DND-41 (cell line): ENCODE results near the gene TESK1.

Experiments used
- ATAC-seq: fragments of 200-7000 bp; cut with Tn5 transposase; 3 replicates; pipeline ENCODE4 v1.9.1; 2021; ENCODE audit warnings: low read depth; ENCODE audit not compliant: insufficient read depth
- DNase-seq: peaks from one replicate; pipeline ENCODE4 v3.0.0-alpha.2; 2020
- H2AFZ ChIP-seq: 2 replicates; pipeline ENCODE4 v1.6.0; 2012; ENCODE audit warnings: low read depth, low read length
- H3K27ac ChIP-seq: 2 replicates; pipeline ENCODE4 v1.5.1; 2012; ENCODE audit warnings: low read length, inconsistent platforms
- H3K27me3 ChIP-seq: fragments of 200-600 bp; sonication (generic); 2 replicates; pipeline ENCODE4 v1.6.0; 2012; ENCODE audit warnings: low read length, mild to moderate bottlenecking, inconsistent platforms; ENCODE audit not compliant: insufficient read depth, poor library complexity
- H3K36me3 ChIP-seq: 2 replicates; pipeline ENCODE4 v1.5.1; 2012; ENCODE audit warnings: low read length, inconsistent platforms; ENCODE audit not compliant: insufficient read depth
- H3K4me1 ChIP-seq: 2 replicates; pipeline ENCODE4 v1.5.1; 2012; ENCODE audit warnings: mild to moderate bottlenecking, low read length; ENCODE audit not compliant: insufficient read depth
- H3K4me2 ChIP-seq: 2 replicates; pipeline ENCODE4 v1.6.0; 2012; ENCODE audit warnings: mild to moderate bottlenecking, moderate library complexity, low read length, inconsistent platforms; ENCODE audit not compliant: insufficient read depth
- H3K4me3 ChIP-seq, 2 experiments: fragments of 200-600 bp in 1 of 2; shearing (Covaris generic) in 1 of 2; 2 replicates each; pipeline ENCODE4 v1.5.1; 2012 to 2016; ENCODE audit warnings: inconsistent platforms in 2 of 2, low read length in 2 of 2, mild to moderate bottlenecking in 2 of 2, low read depth in 1 of 2, moderate library complexity in 1 of 2
- H3K79me2 ChIP-seq: 2 replicates; pipeline ENCODE4 v1.6.0; 2012; ENCODE audit warnings: low read length, inconsistent platforms; ENCODE audit not compliant: insufficient read depth
- H3K9ac ChIP-seq: 2 replicates; pipeline ENCODE4 v1.6.0; 2012; ENCODE audit warnings: low read depth, mild to moderate bottlenecking, inconsistent platforms, low read length, moderate library complexity
- H3K9me3 ChIP-seq: 2 replicates; pipeline ENCODE4 v1.5.1; 2012; ENCODE audit warnings: low read length, moderate library complexity, mild to moderate bottlenecking, inconsistent platforms; ENCODE audit not compliant: insufficient read depth, severe bottlenecking
- H4K20me1 ChIP-seq: 2 replicates; pipeline ENCODE4 v1.6.0; 2012; ENCODE audit warnings: low read length; ENCODE audit not compliant: insufficient read depth
- EZH2 ChIP-seq: IDR thresholded peaks from 3 replicates; pipeline ENCODE4 v1.6.1; 2012; ENCODE audit warnings: borderline replicate concordance, low read depth, mild to moderate bottlenecking, moderate library complexity, low read length, inconsistent platforms; ENCODE audit not compliant: severe bottlenecking
- TF ChIP-seq, protein P1 (sequence below): IDR thresholded peaks from 2 replicates; pipeline ENCODE4 v1.5.1; 2012; ENCODE audit warnings: borderline replicate concordance, low read length, moderate library complexity, mild to moderate bottlenecking; ENCODE audit not compliant: poor library complexity, severe bottlenecking; ENCODE audit errors: extremely low read depth

TESK1 gene

GRCh38 chr9:35603986-35604577 lies 980 bp upstream of the TESK1 start:
- peak overlapping the region; percentile 91 for H3K4me2 ChIP-seq
- H3K79me2 ChIP-seq: peaks cover 54% of the 10 kb centered on the region
- peak; percentile 84 for ATAC-seq

DNA sequence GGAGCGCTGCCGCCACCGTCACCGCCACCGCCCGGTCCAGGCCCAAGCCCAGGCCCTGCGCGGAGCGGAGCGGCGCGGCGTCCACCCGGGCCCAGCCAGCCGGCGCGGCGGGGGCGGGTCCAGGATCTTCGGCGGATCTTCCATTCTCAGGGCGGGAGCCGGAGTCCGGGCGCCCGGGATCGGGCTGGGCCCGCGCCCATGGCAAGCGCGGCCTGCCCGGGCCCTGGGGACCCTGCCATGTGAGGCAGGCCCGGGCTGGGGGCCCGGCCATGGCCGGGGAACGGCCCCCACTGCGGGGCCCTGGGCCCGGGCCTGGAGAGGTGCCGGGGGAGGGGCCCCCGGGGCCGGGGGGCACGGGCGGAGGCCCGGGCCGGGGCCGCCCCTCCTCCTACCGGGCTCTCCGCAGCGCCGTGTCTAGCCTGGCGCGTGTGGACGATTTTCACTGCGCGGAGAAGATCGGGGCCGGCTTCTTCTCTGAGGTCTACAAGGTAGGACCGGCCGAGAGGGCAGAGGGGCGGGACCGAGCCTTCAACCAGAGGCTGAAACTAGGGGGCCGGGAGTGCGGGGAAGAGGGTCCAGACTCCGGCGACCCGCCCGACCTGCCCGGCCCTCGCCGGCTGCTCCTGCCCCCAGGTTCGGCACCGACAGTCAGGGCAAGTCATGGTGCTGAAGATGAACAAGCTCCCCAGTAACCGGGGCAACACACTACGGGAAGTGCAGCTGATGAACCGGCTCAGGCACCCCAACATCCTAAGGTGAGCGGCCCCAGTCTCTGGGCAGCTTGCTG lies 482 bp downstream of the TESK1 start:
- H3K9ac ChIP-seq: peak overlapping the region; percentile 71
- peak overlapping the region; percentile 71 to 92; a peak in 3 of 4 replicates for H3K4me3 ChIP-seq
- peak overlapping the region; percentile 91 for H3K4me2 ChIP-seq
- DNase-seq (peak; percentile 35), ATAC-seq (no peak)
- TF ChIP-seq EZH2: no peak
- TF ChIP-seq, protein P1, sequence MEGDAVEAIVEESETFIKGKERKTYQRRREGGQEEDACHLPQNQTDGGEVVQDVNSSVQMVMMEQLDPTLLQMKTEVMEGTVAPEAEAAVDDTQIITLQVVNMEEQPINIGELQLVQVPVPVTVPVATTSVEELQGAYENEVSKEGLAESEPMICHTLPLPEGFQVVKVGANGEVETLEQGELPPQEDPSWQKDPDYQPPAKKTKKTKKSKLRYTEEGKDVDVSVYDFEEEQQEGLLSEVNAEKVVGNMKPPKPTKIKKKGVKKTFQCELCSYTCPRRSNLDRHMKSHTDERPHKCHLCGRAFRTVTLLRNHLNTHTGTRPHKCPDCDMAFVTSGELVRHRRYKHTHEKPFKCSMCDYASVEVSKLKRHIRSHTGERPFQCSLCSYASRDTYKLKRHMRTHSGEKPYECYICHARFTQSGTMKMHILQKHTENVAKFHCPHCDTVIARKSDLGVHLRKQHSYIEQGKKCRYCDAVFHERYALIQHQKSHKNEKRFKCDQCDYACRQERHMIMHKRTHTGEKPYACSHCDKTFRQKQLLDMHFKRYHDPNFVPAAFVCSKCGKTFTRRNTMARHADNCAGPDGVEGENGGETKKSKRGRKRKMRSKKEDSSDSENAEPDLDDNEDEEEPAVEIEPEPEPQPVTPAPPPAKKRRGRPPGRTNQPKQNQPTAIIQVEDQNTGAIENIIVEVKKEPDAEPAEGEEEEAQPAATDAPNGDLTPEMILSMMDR: no peak
- peaks cover 16% of the 10 kb centered on the region for H4K20me1 ChIP-seq
- peaks cover 51% of the 10 kb centered on the region for H3K4me1 ChIP-seq
- no peaks in the 10 kb centered on the region for H3K9me3 ChIP-seq
- peak overlapping the region; percentile 75 for H3K27ac ChIP-seq
- H3K36me3 ChIP-seq: peaks cover 39% of the 10 kb centered on the region
- H2AFZ ChIP-seq: 0 out of 2 replicates have a peak overlapping the region, but pooled peaks have one; percentile 25
- peaks cover 54% of the 10 kb centered on the region for H3K79me2 ChIP-seq
- H3K27me3 ChIP-seq: no peaks in the 10 kb centered on the region

More at GRCh38 chr9:35603986-35604577, 980 bp upstream of the TESK1 start:
- Histone ChIP-seq H3K36me3 (peaks cover 25% of the 10 kb centered on the region), H2AFZ (peak overlapping the region; percentile 88), H3K4me1 (peaks cover 49% of the 10 kb centered on the region), H4K20me1 (peaks cover 16% of the 10 kb centered on the region), H3K4me3 (peak overlapping the region; percentile 31 to 92; a peak in 3 of 4 replicates), H3K9ac (peak overlapping the region; percentile 71), H3K27ac (peak overlapping the region; percentile 83), H3K9me3 (no peaks in the 10 kb centered on the region), H3K27me3 (no peaks in the 10 kb centered on the region)
- DNase-seq: peak; percentile 99
- TF ChIP-seq, protein P1: peak; percentile 79
- TF ChIP-seq EZH2: no peak

- DNase-seq (peak; percentile 42), ATAC-seq (no peak)
Measured at GRCh38 chr9:35606138-35606504, 1.1 kb downstream of the TESK1 start.

More at GRCh38 chr9:35606138-35606504, 1.1 kb downstream of the TESK1 start:
- H3K79me2 ChIP-seq: peaks cover 54% of the 10 kb centered on the region
- H2AFZ ChIP-seq: 0 out of 2 replicates have a peak overlapping the region, but pooled peaks have one; percentile 25
- peak overlapping the region; percentile 71 to 92; a peak in 3 of 4 replicates for H3K4me3 ChIP-seq
- TF ChIP-seq EZH2: no peak
- TF ChIP-seq, protein P1: no peak
- peak overlapping the region; percentile 71 for H3K9ac ChIP-seq
- peaks cover 51% of the 10 kb centered on the region for H3K4me1 ChIP-seq
- peak overlapping the region; percentile 75 for H3K27ac ChIP-seq
- no peaks in the 10 kb centered on the region for H3K27me3 ChIP-seq
- peaks cover 16% of the 10 kb centered on the region for H4K20me1 ChIP-seq
- peak overlapping the region; percentile 91 for H3K4me2 ChIP-seq
- H3K36me3 ChIP-seq: peaks cover 42% of the 10 kb centered on the region
- no peaks in the 10 kb centered on the region for H3K9me3 ChIP-seq
